Ascending aorta (tissue), 2 donors: ENCODE data around the gene TRIO. TPM values are rescaled to one million over a fixed set of nuclear protein-coding genes. Genes with fewer than 3 reads are reported as not detected.

ENCODE experiments used
- DNase-seq, 2 donors: peaks; one replicate each; pipeline ENCODE4 v3.0.0-alpha.2; 2019; ENCODE audit warnings: low spot score in 2 of 2
- H3K27ac ChIP-seq, 2 donors: fragments of 200-600 bp; sonication (generic); one replicate each; pipeline ENCODE4 v1.5.1; 2016 to 2017; ENCODE audit warnings: mild to moderate bottlenecking in 1 of 2
- H3K27me3 ChIP-seq: fragments of 200-600 bp; sonication (generic); one replicate; pipeline ENCODE4 v1.5.1; 2017
- H3K36me3 ChIP-seq, 2 donors: fragments of 200-600 bp; sonication (generic); one replicate each; pipeline ENCODE4 v1.5.1; 2016
- H3K4me1 ChIP-seq, 2 donors: fragments of 200-600 bp; sonication (generic); one replicate each; pipeline ENCODE4 v1.5.1; 2016 to 2017; ENCODE audit warnings: mild to moderate bottlenecking in 1 of 2
- H3K4me3 ChIP-seq, 2 donors: fragments of 200-600 bp; sonication (generic); one replicate each; pipeline ENCODE4 v1.5.1; 2016 to 2017; ENCODE audit warnings: mild to moderate bottlenecking in 1 of 2
- H3K9me3 ChIP-seq, 2 donors: fragments of 200-600 bp; sonication (generic); one replicate each; pipeline ENCODE4 v1.5.1; 2016
- intact Hi-C: fragments of 100-400 bp; cut with DNase I; formaldehyde crosslinking; loops from one replicate; pipeline ENCODE4 v1.15.1; 2023
- total RNA-seq: library from RNA; depleted of rRNA; stranded (reverse); fragments of >200 nt; gene quantifications from one replicate; pipeline ENCODE4 v1.1.0, GENCODE V29; 2016
- TF ChIP-seq, protein P1 (sequence below), 3 experiments: fragments of 200-600 bp in 2 of 3; fragments of 450-650 bp in 1 of 3; sonication (generic) in 2 of 3; IDR thresholded peaks; one replicate each; pipeline ENCODE4 v1.5.1; 2016 to 2019; ENCODE audit warnings: antibody characterized with exemption in 3 of 3, mild to moderate bottlenecking in 1 of 3, moderate library complexity in 1 of 3

TRIO gene
- total RNA-seq, 1 donor from 2014 or later, result 262 TPM

DNA sequence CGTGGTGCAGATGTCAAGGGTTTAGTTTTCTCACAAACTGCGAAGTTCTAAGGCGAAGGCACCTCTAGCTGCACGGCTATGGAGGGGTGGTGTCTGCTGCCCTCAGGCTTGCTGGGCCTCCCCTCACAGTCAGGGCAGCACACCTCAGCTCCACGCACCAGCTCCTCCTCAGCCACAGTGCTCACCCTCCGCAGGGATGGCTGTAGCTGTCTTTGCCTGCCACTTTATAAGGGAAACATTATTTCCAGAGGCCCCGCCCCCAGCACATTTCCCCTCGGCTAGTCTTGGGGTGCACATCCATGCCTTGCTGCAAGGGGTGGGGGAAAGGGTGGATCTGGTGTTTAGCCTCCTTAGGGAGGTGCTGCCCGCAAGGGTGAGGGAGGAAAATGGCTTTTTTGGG is 154.6 kb downstream of the TRIO start:
- Histone ChIP-seq H3K27me3 (no peaks in the 10 kb centered on the region), H3K9me3 (no peaks in the 10 kb centered on the region), H3K4me1 (no peaks in the 10 kb centered on the region), H3K36me3 (peaks cover 35 to 48% of the 10 kb centered on the region in 2 donors), H3K27ac (no peak overlapping the region), H3K4me3 (no peak overlapping the region)
- DNase-seq, result no peak
- intact Hi-C loops, result no loop called here
- TF ChIP-seq, protein P1, sequence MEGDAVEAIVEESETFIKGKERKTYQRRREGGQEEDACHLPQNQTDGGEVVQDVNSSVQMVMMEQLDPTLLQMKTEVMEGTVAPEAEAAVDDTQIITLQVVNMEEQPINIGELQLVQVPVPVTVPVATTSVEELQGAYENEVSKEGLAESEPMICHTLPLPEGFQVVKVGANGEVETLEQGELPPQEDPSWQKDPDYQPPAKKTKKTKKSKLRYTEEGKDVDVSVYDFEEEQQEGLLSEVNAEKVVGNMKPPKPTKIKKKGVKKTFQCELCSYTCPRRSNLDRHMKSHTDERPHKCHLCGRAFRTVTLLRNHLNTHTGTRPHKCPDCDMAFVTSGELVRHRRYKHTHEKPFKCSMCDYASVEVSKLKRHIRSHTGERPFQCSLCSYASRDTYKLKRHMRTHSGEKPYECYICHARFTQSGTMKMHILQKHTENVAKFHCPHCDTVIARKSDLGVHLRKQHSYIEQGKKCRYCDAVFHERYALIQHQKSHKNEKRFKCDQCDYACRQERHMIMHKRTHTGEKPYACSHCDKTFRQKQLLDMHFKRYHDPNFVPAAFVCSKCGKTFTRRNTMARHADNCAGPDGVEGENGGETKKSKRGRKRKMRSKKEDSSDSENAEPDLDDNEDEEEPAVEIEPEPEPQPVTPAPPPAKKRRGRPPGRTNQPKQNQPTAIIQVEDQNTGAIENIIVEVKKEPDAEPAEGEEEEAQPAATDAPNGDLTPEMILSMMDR (IDR thresholded peaks at IDR 0.05), result no peak

DNA sequence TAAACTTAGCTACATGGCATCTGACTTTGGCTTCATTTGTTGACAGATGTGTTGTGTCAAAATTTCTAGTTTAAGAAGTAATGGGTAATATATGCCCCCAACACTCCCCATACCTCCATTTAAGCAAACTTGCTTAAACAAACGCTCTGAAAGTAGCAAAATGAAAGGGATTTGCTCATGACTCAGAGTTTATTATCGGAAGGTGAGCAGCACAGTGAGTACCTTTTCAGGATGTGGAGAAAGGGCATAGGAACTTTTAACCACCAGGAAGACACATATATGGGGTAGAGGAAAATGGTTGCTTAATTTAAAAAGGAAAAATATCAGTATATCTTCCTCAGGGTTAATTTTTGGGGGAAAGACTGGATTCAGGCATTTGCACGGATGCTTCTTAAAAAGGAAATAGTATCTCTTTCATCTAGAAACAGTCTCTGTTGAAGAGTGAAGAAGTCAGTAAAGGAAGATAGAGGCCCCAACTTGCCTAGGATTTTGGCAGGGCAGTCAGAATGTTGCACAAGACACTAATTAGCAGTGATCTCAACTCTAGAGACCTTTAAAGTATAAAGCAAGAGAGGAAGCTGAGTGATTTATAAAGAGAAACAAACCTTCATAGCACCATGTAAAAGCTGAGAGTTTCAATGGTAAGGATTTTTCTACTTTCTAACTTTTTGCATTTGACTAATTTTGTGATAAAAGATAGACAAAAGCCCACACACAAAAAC is 155.1 kb downstream of the TRIO start:
- H3K4me1 ChIP-seq, result no peaks in the 10 kb centered on the region
- DNase-seq, result no peak
- H3K27me3 ChIP-seq, result no peaks in the 10 kb centered on the region
- H3K9me3 ChIP-seq, result no peaks in the 10 kb centered on the region
- H3K27ac ChIP-seq, result no peak overlapping the region
- H3K4me3 ChIP-seq, result no peak overlapping the region
- peaks cover 29 to 42% of the 10 kb centered on the region in 2 donors for H3K36me3 ChIP-seq
- TF ChIP-seq, protein P1 (IDR thresholded peaks at IDR 0.05), result no peak
- intact Hi-C loops, result no loop called here

DNA sequence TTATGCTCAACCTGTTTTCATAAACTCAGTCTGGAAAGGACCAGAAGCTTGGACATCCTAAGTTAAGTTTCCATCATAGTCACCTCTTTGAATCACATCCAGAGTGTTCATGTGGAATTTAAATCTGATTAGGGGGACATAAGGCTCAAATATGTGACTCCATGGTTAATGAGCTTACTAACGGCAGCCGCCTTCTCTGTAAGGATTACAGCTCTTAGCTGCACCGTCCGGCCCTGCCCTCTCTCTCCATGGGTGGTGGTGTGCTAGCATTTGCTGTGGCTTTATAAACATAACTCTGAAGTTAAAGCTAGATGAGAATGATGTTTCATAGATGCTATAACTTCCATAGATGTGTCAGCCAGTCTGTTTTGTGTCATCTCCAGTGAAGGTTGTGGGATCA is 156.5 kb downstream of the TRIO start:
- intact Hi-C loops, result no loop called here

DNA sequence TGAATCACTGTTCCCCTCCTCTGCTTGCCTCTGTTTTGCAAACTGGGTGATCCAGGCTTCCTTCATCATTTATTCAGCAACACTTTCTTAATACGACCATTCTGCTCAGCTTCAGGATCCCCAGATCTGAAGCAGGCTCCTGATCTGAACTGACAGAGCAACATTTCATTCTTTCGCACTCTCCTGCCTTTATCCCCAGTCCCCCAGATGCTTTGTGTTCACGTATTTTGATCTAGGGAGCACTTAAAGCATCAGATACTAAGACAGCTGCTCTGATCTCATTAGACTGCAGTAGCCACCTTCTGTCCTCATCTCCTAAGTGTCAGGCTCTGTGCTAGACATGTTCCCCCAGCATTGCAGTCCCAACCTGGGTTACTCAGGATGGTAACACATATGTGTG is 158.0 kb downstream of the TRIO start:
- no peaks in the 10 kb centered on the region for H3K9me3 ChIP-seq
- no peak overlapping the region for H3K27ac ChIP-seq
- TF ChIP-seq, protein P1 (IDR thresholded peaks at IDR 0.05), result no peak
- no peaks in the 10 kb centered on the region for H3K27me3 ChIP-seq
- intact Hi-C loops, result no loop called here
- DNase-seq, result no peak
- no peak overlapping the region for H3K4me3 ChIP-seq
- no peaks in the 10 kb centered on the region for H3K4me1 ChIP-seq
- peaks cover 37 to 48% of the 10 kb centered on the region in 2 donors for H3K36me3 ChIP-seq

More for the DNA sequence above, 156.5 kb downstream of the TRIO start:
- Histone ChIP-seq H3K4me1 (no peaks in the 10 kb centered on the region), H3K4me3 (no peak overlapping the region), H3K27me3 (no peaks in the 10 kb centered on the region), H3K27ac (no peak overlapping the region), H3K9me3 (no peaks in the 10 kb centered on the region), H3K36me3 (peaks cover 28 to 42% of the 10 kb centered on the region in 2 donors)
- TF ChIP-seq, protein P1 (IDR thresholded peaks at IDR 0.05), result no peak
- DNase-seq, result no peak

DNA sequence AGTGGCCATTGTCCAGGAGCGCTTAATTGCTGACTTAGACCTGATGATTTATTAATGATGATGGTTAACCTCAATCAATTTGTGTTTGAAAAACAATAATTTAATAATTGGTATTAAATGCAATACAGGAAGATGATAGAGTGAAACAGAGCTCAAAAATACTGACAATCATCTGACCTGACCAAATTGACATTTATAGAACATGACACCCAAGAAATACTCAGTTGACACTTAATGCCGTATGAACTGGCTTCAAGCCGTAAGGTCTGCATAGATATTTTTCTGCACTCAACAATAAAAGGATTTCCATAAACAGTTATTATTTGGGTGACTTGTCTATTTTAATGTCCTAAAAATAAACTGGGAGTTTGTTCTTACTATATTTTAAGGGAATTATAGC is 159.2 kb downstream of the TRIO start:
- intact Hi-C loops, result no loop called here
- TF ChIP-seq, protein P1 (IDR thresholded peaks at IDR 0.05), result no peak
- Histone ChIP-seq H3K9me3 (no peaks in the 10 kb centered on the region), H3K27ac (no peak overlapping the region), H3K4me3 (no peak overlapping the region), H3K36me3 (peaks cover 35 to 46% of the 10 kb centered on the region in 2 donors), H3K27me3 (no peaks in the 10 kb centered on the region), H3K4me1 (no peaks in the 10 kb centered on the region)
- no peak for DNase-seq
